Hematopoietic multipotent progenitor cell treated with erythropoietin and hydrocortisone succinate and interleukin-3 and kit ligand, for 17 days (in vitro differentiated cells): ENCODE results near the gene LRRC4C.
"Not testable (repeated sequence)": the region's sequence is repeated elsewhere in the genome, so short reads cannot be mapped to it uniquely, and the experiment has no call there.

Experiments
- DNase-seq: peaks from one replicate; pipeline ENCODE4 v3.0.0-alpha.2; 2015; ENCODE audit warnings: low spot score

LRRC4C gene

DNA sequence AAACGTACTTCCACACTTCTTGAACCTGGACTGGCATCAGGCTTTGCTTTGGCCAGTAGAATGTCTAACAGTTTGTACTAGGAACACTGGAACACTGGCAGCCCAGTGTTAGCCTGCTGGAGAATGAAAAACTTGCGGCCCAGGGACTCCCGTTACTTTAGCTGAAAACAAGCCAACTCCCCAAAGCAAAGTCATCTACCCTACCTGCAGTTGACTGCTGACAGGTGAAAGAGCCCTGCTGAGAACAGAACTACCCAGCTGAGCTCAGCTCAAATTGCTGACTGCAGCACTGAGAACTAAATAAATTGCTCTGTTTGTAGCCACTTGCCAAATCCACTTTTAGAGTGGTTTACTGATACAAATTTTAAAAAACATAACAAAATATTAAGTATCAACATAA, 342.5 kb downstream of the LRRC4C start:
- no peak for DNase-seq

DNA sequence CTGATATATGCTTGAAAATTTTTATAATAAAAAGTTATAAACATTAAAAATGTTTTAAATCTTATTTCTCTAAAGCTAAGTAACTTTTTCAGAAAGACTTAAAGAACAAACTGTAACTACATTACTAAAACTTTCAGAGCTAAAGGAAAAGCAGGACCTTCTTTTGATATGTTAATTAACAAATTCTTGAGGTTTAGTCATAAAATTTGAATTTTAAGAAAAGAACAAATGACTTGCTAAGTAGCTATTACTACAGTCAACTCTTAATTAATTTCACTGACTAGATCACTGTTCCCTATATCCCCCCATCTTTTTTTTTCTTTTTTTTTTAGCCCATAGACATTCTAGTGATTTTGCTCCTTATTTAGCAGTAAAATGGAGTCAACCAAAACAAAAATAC, 344.4 kb downstream of the LRRC4C start:
- DNase-seq: no peak

DNA sequence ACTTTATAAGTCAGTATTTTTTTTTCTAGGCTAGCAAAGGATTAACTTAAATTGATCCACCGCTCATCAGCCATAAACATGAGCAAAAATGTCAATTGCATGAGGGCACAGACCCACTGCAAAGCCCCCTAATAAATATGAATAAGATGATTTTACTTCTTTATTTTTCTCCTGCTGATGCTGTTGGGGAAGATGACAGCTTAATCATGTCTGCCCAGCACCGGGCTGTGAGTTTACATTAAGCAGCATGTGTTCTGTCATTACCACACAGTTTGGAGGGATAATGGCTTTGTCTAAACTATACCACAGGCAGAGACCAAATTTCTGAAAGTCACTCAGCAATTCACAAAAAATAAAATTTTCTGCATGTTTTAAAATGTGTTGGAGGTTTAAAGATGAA, 346.3 kb downstream of the LRRC4C start:
- no peak for DNase-seq

DNA sequence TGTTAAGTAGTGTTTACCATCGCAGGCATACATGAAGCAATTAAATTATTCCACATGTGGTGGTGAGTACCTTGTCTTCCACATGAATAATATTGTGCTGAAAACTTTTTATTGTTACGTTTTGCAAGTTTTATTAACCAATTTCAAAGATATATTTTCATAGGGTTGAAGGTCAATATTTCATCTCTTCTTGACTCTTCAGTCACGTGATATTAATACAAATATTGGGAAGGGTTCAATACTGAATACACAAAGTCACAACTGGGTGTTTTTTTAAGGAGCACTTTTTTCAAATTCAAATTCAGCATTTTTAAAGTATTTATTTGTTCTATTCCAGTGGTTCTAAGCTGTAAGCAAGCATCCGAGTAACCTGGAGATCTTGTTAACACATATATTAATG, 348.9 kb downstream of the LRRC4C start:
- DNase-seq: no peak

DNA sequence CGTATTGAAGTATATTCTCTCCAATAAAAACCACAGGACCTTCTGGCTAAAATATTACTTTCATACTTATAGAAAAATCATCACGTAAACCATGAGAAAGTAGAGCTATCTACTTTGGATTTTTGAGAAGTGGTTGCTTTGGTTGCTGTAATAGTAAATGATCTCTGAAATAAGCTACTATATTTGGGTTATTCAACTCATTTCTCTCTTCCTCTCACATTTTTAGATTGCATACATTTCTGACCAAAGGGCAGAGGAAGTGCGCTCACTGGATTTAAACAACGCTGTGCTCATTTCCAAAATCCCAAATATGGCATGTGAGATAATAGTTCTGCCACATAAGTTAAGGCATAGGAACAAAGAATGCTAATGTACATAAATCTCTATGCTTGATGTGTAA, 357.0 kb downstream of the LRRC4C start:
- no peak for DNase-seq

DNA sequence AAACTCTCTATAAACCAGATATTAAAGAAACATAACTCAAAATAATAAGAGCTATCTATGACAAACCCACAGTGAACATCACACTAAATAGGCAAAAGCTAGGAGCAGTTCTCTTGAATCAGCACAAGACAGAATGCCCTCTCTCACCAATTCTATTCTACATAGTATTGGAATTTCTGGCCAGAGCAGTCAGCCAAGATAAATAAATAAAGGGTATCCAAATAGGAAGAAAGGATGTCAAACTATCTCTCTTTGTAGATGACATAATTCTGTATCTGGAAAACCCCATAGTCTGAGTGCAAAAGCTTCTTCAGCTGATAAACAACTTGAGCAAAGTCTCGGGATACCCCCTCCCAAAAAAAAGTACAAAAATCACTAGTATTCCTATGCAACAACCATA, 359.8 kb downstream of the LRRC4C start:
- DNase-seq: no peak

DNA sequence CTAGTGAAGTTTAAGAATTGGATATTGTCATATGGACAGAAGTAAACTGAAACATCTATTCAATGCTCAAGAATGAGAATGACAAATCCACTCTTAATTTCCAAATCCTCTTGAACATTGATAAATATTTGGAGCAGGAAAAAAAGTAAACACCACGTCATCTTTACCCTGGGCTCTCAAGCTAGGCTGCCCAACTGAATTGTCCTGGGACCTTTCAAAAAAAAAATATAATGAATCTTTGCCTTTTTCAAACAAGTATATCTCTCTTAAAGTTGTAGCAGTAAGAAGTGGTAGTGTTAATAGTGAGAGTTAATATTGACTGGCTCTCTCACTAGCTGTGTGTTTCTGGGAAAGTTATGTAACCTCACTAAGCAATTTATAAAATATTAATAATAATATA, 374.3 kb downstream of the LRRC4C start:
- DNase-seq: no peak

DNA sequence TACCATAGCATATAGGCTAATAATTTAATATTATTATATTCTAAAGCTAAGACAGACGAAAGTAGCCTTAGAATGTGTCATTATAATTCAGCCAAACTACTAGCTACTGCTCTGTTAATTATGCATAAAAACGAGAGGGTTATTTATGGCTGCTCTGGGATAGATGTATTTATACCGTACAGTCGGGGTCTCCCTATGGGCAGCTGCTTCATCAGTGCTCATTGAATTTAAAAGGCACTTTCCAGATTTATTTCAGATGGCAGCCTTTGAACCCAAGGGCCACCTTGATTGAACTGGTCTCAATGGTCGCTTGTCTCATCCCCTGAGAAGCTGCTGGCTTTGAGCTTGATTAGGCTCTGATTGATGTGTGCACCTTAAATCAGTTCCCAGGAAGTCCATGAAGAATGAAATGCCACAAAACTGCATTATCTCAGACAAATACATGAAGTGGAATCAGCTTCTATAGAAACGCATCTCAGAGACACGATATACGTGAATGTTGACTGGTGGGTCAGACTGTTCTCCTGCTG, 377.6 kb downstream of the LRRC4C start:
- DNase-seq: no peak

DNA sequence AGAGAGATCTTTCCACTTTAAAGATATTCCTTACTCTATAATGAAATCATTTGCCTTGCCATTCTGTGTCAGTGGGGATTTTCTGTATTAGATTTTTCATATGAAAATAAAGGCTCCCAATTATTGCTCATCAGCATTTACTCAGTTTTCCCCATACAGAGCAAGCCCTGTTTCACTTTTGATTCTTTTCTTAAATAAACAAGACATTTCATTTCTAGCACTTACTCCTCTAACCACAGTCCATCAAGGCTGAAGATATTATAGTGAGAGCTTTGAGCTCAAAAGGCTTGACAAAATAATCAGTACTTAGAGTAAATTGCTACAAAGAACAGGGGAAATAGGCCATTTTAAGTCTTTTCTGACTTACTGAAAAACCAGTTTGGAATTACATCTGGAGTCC, 385.1 kb downstream of the LRRC4C start:
- DNase-seq: no peak

DNA sequence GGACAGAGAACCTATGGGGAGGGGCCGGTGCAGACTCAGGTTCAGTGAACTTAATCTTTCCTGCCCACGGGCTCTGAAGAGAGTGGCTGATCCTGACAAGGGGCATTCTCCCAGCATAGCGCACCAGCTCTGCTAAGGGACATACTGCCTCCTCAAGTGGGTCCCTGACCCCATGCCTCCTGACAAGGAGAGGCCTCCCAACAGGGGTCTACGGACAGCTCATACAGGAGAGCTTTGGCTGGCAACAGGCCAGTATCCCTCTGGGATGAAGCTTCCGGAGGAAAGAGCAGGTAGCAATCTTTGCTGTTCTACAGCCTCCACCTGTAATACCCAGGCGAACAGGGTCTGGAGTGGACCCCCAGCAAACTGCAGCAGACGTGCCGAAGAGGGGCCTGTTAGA, 394.0 kb downstream of the LRRC4C start:
- DNase-seq: no peak

DNA sequence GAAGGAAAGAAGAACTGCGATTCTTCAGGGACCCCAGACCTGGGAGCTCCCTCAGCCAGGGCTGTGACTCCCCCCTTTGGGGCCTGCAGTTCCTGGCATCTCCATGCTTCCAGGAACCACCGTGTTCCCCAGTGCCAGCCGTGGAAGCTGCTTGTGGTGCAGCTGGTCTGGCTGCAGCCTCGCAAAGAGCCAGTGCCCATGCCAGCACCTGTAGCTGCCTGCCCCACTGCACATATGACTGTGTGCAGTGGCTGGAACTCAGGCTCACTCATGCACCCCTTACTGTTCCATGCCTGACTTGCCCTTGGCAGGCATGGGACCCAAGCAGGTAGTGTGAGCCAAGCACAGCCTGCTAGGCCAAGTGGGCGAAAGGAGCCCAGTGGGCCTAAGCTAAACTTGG, 401.3 kb downstream of the LRRC4C start:
- no peak for DNase-seq

DNA sequence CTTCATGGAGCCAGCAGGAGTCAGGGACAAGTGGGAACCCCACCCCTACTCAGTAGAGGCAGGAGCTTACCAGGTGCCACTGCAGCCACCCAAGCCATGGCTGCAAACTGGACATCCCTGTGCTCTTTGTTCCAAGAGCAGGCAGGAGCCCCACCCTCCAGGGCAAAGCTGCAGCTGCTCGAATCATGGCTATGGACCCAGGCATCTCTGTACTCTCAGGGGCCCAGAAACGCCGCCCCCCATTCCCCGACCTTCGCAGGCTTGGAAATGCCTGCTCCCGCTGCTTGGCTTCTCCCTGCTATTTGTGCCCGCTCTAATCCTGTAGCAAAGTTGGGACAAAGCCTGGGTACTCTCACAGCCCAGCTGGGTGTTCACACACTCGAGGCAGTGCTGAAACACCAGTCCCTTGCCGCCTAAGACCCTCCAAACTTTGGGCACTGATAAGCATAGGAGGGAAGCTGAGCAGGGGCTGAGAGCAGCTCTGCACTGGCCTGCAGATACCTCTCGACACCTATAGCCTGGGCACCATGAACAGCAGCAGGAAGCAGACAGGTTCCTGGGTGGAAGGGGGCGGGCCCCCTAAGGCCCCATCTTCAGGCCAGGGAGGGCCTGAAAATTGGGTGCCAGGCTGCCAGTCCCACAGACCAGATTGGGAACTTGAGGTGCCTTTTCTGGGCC, 402.4 kb downstream of the LRRC4C start:
- no peak for DNase-seq

DNA sequence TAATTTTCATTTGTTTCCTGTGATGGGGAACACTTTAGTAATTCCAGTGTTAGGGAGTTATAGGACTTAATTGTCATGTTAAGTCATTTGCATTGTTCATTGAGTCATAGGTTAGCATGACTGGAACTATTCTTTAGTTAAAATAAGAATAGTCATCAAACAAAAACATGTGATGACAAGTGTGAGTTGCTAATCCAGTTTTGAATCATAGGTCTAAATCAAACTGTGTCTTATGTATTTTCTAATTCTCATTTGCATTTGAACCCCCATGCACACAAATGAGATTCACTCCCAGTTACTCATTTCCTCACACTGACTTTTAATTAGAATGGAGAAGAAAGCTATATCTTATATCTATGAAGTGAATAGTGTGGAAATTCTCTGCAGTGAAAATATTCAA, 405.6 kb downstream of the LRRC4C start:
- DNase-seq: no peak

DNA sequence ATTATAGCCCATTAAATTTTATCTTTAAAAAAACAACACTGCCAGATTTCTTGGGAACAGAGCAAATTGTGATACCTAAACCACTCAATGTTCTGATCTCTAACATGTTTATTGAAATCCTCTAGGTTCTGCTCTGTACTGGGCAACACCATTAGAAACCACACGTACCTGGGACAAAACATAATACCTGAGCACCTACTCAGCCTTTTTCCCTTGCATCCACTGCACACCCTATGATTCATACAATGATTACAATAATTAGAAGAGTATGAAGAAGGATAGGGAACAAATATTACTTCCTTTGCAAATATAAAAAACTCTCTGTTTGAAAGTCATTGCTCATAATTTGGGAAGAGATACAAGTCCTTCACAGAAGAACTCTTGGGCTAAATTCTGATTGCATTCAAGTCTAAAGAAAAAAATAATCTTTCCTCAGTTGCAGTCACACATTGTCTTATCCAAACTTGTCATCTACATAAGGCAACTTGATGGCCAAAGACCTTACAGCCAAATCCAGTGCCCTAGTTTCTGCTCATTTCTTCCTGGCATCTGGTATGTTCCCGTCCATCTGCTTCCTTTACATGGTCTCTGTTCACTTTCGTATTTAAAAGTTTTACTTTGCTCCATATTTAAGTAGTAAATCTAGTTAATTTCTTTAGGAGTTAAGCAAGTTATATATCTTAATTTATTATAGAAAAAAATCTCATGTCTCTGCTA, 407.4 kb downstream of the LRRC4C start:
- no peak for DNase-seq

DNA sequence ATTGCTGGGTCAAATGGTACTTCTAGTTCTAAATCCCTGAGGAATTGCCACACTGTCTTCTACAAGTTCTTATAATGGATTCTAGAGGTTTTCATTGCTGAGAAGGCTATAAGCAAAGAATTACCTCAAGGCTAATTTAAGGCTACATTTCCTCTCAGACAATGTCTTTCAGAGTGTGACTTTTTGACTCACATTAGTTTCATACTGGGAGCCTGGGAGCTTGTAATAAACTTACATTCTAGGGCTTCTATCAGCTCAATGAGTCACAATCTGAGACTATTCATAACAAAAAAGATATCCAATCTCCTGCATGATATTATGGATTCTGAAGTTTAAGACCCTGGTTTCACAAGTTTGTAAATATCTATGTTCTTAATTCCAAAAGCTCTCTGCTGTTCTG, 408.7 kb downstream of the LRRC4C start:
- no peak for DNase-seq

DNA sequence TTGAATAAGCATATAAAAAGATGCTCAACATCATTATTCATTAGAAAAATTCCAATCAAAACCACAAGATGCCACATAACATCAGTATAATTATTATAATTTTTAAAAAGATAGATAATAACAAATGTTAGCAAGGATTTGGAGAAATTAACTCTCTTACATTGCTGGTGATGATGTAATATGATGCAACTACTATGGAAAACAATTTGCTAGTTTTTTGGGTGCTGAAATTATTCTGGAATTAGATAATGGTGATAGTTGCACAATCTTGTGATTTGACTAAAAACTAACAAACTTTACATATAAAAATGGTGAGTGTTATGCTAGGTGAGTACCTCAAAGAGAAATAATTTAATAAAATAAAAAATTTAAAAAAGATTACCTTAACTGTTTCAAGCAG, 412.2 kb downstream of the LRRC4C start:
- no peak for DNase-seq

DNA sequence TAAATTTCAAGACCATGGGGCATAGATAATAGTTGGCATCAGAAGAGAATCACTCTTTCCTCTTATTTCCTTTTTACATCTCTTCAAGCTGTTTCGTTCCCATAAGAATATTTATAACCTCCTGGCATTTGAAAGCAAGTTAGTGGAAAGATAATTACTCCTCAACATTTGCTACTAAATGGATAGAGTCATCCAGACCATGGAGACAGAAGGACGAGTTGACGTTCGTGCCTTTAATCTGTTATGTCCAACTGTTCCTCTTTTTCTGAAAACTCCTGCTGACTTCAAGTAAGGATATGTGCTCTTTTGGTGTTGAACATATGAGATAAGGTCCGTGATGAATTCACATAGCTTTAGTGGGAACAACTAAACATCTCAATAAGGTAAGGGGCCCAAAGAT, 414.2 kb downstream of the LRRC4C start:
- DNase-seq: no peak

DNA sequence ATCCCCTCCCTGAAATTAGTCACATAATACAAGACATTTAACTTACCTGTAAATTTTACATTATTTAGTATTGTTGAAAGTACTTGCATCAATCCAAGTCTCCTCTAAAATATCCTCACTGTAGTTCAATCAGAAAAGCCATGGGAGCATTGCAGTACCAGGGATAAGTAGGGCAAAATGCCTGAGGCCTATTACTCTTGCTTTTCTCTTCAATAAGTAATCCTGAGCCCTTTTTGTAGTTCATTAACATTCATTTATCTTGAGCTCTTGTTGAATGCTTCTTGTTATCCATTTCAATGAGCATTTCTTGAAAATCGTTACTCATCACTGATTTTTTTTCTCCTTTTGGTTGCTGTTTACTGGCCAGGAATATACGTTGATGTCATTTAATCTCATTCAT, 414.7 kb downstream of the LRRC4C start:
- no peak for DNase-seq

DNA sequence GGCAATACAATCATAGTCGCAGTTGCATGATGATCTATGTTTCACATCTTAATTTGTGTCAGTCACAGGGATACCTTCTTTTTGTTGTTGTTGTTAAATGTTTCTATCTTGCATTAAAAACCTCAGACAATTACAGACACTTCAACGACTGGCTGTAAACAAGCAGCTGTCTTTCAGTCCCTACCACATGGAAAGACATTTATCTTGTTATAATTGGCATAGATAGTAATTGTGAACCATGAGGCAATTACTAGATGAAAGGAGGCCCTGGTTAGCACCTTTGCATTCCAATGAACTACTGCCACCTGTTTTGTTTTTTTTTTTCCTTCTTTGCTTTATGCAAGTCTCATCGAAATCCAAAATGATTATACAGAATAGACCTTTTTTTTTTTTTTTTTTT, 416.8 kb downstream of the LRRC4C start:
- DNase-seq: no peak

DNA sequence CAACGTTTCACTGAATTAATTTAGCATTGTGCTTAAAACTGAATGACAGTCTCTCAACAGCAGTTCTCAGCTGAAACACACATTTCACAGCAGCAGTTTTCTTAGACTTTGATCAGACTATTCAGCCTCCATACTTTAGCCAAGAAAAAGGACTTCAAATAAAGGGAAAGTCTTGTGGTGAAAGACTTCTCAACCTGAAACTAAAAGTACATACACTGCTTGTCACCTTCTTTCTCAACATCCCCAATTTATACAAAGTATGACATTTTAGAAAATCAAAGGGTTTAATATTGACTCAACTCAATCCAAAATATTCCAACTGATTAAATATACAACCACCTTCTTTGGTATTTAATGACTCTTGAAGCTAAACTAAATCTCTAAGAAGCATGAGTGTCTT, 419.0 kb downstream of the LRRC4C start:
- DNase-seq: no peak

DNA sequence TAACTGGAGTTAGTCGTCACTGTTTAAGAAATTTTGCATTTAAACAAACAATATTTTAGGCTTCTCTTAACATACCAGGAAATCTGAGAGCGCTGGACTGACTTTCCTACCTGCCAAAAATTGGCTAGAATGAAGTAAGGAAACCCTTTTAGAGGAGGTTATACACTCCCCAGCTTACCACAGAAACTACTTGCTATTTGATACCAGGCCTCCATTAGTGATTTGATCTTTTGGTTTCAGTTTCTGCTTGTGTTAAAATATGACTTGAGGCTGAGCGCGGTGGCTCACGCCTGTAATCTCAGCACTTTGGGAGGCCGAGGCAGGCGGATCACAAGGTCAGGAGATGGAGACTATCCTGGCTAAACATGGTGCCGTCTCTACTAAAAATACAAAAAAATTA, 419.9 kb downstream of the LRRC4C start:
- DNase-seq: no peak

DNA sequence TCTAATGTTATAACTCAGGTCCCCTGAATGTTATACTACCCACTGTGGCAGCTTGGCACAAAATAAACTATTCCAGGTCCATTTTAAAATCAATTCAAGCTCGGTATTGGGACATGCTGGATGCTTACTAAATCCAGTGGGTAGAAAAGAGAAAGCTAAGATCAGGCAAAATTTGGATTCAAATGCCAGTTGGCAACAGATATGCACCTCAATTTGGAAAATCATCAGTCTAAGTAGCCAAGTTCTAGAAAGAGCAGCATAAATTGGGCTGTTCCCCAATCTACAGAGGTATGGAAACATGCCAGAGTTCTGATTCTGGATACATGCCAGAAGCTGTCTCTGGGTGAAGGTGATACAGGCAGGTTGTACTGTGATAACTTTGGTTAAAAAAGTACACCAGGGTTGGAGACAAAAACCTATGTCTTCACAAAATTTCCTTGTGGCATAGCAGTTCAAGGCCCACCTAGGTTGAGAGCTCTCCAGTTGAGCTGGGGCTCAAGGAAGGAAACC, 427.8 kb downstream of the LRRC4C start:
- DNase-seq: no peak

DNA sequence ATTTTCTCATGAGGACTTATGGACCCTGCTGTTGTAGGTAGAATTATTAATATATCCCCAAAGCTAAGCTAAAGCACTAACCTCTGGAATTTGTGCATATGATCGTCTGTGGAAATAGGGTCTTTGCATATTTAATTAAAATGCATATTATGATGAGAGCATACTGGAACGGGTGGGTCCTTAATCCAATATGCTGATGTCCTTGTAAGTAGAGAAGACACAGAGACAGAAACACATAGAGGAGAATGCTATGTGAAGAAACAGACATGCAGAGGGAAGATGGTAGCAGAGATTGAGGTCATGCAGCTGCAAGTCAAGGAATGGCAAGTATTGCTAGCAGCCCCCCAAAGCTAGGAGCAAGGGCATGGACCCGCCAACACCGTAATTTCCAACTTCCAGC, 439.2 kb downstream of the LRRC4C start:
- no peak for DNase-seq

DNA sequence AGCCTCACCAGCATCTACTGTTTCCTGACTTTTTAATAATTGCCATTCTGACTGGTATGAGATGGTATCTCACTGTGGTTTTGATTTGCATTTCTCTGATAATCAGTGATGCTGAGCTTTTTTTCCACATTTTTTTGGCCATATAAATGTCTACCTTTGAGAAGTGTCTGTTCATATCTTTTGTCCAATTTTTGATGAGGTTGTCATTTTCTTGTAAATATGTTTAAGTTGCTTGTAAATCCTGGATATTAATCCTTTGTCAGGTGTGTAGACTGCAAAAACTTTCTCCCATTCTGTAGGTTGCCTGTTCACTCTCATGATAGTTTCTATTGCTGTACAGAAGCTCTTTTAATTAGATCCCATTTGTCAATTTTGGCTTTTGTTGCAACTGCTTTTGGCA, 439.8 kb downstream of the LRRC4C start:
- not testable (repeated sequence) for DNase-seq
